DND-41 (cell line): ENCODE data around the gene CLN3.
"Not testable (repeated sequence)": the region's sequence is repeated elsewhere in the genome, so short reads cannot be mapped to it uniquely, and the experiment has no call there.

ENCODE experiments used
- CTCF ChIP-seq: IDR thresholded peaks from 2 replicates; pipeline ENCODE4 v1.5.1; 2012; ENCODE audit warnings: borderline replicate concordance, low read length, moderate library complexity, mild to moderate bottlenecking; ENCODE audit not compliant: poor library complexity, severe bottlenecking; ENCODE audit errors: extremely low read depth
- EZH2 ChIP-seq: IDR thresholded peaks from 3 replicates; pipeline ENCODE4 v1.6.1; 2012; ENCODE audit warnings: borderline replicate concordance, low read depth, mild to moderate bottlenecking, moderate library complexity, low read length, inconsistent platforms; ENCODE audit not compliant: severe bottlenecking

DNA sequence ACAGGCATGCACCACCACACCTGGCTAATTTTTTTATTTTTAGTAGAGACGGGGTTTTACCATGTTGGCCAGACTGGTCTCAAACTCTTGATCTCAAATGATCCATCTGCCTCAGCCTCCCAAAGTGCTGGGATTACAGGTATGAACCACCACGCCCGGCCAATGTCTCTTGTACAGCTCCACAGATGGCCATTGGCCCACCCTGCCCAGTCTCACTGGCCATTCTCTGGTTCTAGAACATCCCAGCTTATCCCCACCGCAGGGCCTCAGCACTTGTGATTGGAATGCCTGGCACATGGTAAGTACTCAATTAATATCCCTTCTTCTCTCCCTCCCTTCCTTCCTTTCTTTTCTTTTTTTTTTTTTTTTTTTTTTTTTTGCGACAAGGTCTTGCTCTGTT, 8.5 kb downstream of the CLN3 start:
- not testable (repeated sequence) for TF ChIP-seq CTCF, EZH2
